Measurements from ENCODE around the gene PREP.
A peak's percentile ranks its signal among the peaks of the same experiment; 100 is the strongest.

- peak; percentile 42; the same call in 1 of the 2 replicates for TF ChIP-seq CTCF (conservative IDR thresholded peaks at IDR 0.05; ENCODE audit: low read depth, low read length)
- no peak for TF ChIP-seq EZH2 (IDR thresholded peaks at IDR 0.05; ENCODE audit: borderline replicate concordance, low read depth, low read length, poor library complexity, severe bottlenecking)
Measured at GRCh38 chr6:105317607-105318533, 85.0 kb downstream of the PREP start.
